ENCODE measurements around the gene RUNX2. TPM values are rescaled to one million over a fixed set of nuclear protein-coding genes. Genes with fewer than 3 reads are reported as not detected.
A peak's percentile ranks its signal among the peaks of the same experiment; 100 is the strongest.

RUNX2 gene
- total and polyA plus RNA-seq, 2 experiments from 2014 or later, result 4.4 to 5.2 TPM

DNA sequence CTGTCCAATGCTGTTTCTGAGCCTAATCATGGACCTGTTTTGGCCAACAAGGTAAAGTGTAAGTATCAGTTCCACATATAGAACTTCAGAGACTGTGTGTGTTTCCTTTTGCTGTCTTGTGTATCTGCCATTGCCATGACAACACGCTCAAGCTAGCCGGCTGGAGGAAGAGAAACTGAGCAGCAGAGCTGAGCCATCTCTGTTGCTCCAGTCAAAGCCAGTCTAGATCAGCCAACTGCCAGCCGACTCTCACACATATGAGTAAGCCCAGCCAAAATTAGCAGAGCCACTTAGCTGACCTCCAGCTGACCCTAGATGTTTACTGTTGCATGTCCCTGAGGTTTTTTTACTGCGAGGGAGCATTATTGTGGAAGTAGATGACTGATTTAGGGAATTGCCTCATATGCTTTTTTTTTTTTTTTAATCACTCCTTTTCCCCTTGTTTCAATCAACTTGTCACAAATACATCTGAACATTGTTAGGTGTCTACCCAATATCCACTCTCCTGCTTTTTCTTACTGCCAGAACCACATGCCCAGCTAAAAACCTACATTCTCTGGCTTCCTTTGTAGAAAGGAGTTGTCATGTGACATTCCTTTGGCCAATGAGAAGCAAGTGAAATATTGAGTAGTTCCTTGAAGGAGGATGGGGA lies 353.9 kb downstream of the RUNX2 start:
- no peaks in the 10 kb centered on the region for H3K4me1 ChIP-seq (ENCODE audit: insufficient read depth)
- H3K4me2 ChIP-seq (ENCODE audit: unreplicated experiment), result no peak overlapping the region
- no peaks in the 10 kb centered on the region for H4K20me1 ChIP-seq (ENCODE audit: insufficient read depth)
- H3K27me3 ChIP-seq (replicated peaks; ENCODE audit: insufficient read depth), result no peaks in the 10 kb centered on the region
- 0 out of 2 replicates have a peak, but pooled peaks cover 5% of the 10 kb centered on the region for H3F3A ChIP-seq (ENCODE audit: insufficient read depth)
- peaks cover 3% of the 10 kb centered on the region for H3K9me3 ChIP-seq (ENCODE audit: low read depth)
- H3K79me2 ChIP-seq (ENCODE audit: insufficient read depth), result no peaks in the 10 kb centered on the region
- 17 to 27% methylated on average over 4 of the region's 4 CpGs for WGBS, 2 experiments (ENCODE audit: low coverage in 1 of 2, low lambda C conversion rate in 2 of 2, missing lambda C conversion rate in 2 of 2)
- no peaks in the 10 kb centered on the region for H3K36me3 ChIP-seq (ENCODE audit: low read depth)
- H3K4me3 ChIP-seq, result no peak overlapping the region
- no peak overlapping the region for H3K27ac ChIP-seq
- H3K9ac ChIP-seq, result no peak overlapping the region
- peak; percentile 48 for DNase-seq
- H2AFZ ChIP-seq, result no peak overlapping the region
- no peaks in the 10 kb centered on the region for H3K9me2 ChIP-seq (ENCODE audit: insufficient read depth)
- in situ Hi-C loops (cut with MboI), result no loop called here
- no peak for TF ChIP-seq EZH2phosphoT487 (IDR thresholded peaks at IDR 0.05; ENCODE audit: insufficient read depth, low read depth)

DNA sequence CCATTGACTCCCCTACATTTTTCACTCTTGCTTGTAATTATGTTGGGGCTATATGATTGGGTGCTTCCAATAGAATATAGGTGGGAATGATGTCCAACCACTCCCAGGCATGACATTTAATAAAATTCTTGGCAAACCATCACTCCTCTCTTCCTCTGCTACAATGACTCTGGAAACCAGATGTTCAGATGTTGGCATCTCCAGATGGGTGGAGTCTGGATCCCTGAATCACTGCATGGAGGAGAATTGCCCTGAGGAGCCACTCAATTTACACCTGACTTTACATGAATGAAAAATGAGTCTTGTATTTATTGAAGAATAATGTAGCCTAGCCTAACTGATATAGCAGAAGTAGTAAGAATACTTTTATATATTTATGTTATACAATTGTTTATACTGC lies 356.3 kb downstream of the RUNX2 start:
- no peak overlapping the region for H3K27ac ChIP-seq
- no peaks in the 10 kb centered on the region for H4K20me1 ChIP-seq (ENCODE audit: insufficient read depth)
- H3K9me3 ChIP-seq (ENCODE audit: low read depth), result peaks cover 3% of the 10 kb centered on the region
- H3K4me2 ChIP-seq (ENCODE audit: unreplicated experiment), result no peak overlapping the region
- no peak for DNase-seq
- no peaks in the 10 kb centered on the region for H3K27me3 ChIP-seq (replicated peaks; ENCODE audit: insufficient read depth)
- no peaks in the 10 kb centered on the region for H3K79me2 ChIP-seq (ENCODE audit: insufficient read depth)
- in situ Hi-C loops (cut with MboI), result no loop called here
- H2AFZ ChIP-seq, result no peak overlapping the region
- no peaks in the 10 kb centered on the region for H3K36me3 ChIP-seq (ENCODE audit: low read depth)
- H3F3A ChIP-seq (ENCODE audit: insufficient read depth), result no peaks in the 10 kb centered on the region
- no peaks in the 10 kb centered on the region for H3K4me1 ChIP-seq (ENCODE audit: insufficient read depth)
- H3K9ac ChIP-seq, result no peak overlapping the region
- TF ChIP-seq EZH2 (IDR thresholded peaks at IDR 0.05; ENCODE audit: insufficient read depth, poor library complexity, severe bottlenecking), result no peak
- no peak for TF ChIP-seq EZH2phosphoT487 (IDR thresholded peaks at IDR 0.05; ENCODE audit: insufficient read depth, low read depth)
- no peaks in the 10 kb centered on the region for H3K9me2 ChIP-seq (ENCODE audit: insufficient read depth)
- H3K4me3 ChIP-seq, result no peak overlapping the region

DNA sequence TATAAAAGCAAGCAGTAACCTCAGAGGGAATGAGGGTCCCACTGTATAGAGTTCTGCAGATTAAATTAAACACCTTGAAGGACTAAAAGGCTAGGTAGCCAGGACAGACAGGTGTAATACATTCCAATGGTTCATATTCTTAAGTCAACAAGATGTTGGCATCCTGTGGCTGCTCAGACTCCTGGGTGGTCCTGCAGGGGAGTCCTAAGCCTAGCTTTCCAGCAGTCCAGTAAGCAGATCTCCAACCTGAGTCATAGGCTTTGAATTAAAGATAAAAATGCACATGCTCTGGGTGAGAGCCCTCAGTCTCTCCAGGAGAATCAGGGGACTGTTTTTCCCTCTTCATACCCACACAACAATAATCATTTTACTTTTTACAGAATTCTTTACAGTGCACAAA lies 356.9 kb downstream of the RUNX2 start:
- no peaks in the 10 kb centered on the region for H3F3A ChIP-seq (ENCODE audit: insufficient read depth)
- no peak overlapping the region for H3K4me3 ChIP-seq
- H3K27ac ChIP-seq, result no peak overlapping the region
- no peaks in the 10 kb centered on the region for H3K79me2 ChIP-seq (ENCODE audit: insufficient read depth)
- H4K20me1 ChIP-seq (ENCODE audit: insufficient read depth), result no peaks in the 10 kb centered on the region
- DNase-seq, result no peak
- no peak overlapping the region for H3K9ac ChIP-seq
- H2AFZ ChIP-seq, result no peak overlapping the region
- H3K4me1 ChIP-seq (ENCODE audit: insufficient read depth), result no peaks in the 10 kb centered on the region
- peaks cover 3% of the 10 kb centered on the region for H3K9me3 ChIP-seq (ENCODE audit: low read depth)
- in situ Hi-C loops (cut with MboI), result no loop called here
- no peaks in the 10 kb centered on the region for H3K9me2 ChIP-seq (ENCODE audit: insufficient read depth)
- no peaks in the 10 kb centered on the region for H3K36me3 ChIP-seq (ENCODE audit: low read depth)
- TF ChIP-seq EZH2 (IDR thresholded peaks at IDR 0.05; ENCODE audit: insufficient read depth, poor library complexity, severe bottlenecking) (no peak), EZH2phosphoT487 (IDR thresholded peaks at IDR 0.05; ENCODE audit: insufficient read depth, low read depth) (no peak)
- no peaks in the 10 kb centered on the region for H3K27me3 ChIP-seq (replicated peaks; ENCODE audit: insufficient read depth)
- H3K4me2 ChIP-seq (ENCODE audit: unreplicated experiment), result no peak overlapping the region

DNA sequence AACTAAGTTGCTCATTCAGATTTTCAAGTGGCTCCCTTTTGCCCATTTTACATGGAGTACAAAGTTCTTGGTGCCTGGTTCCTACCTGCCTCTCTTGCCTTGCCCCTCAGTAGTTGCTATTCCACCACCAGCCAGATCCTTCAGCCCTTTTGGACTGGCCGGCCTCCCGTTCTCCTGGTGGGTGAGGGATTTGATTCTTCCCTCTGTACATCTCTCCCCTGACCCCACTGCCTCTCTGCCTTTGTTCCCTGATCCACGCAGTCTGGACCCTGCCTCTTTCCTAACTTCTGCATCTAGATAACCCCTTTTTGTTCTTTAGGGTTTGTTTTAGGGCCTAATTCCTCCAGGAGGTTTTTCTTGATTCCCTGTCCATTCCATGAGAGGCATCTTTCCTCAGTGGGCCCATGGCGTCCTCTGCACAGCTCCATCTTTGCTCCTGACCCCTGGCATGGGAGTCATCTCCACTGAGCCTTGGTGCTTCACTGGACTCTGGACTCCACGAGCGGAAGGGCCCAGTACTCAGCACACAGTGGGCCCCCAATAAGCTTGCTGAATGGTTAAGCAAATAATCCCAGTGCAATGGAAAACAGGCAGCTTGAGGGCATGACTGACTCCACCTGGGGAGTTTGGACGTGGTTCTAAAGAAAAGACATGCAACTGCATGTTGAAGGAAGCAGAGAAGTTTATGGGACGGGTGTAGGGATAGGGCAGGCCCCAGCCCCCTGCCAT lies 358.9 kb downstream of the RUNX2 start:
- no peak overlapping the region for H3K4me2 ChIP-seq (ENCODE audit: unreplicated experiment)
- H3K4me3 ChIP-seq, result no peak overlapping the region
- no peak overlapping the region for H3K9ac ChIP-seq
- WGBS, 2 experiments (ENCODE audit: low coverage in 1 of 2, low lambda C conversion rate in 2 of 2, missing lambda C conversion rate in 2 of 2), result 90 to 97% methylated on average over 8 of the region's 8 CpGs
- TF ChIP-seq EZH2 (IDR thresholded peaks at IDR 0.05; ENCODE audit: insufficient read depth, poor library complexity, severe bottlenecking), result no peak
- TF ChIP-seq EZH2phosphoT487 (IDR thresholded peaks at IDR 0.05; ENCODE audit: insufficient read depth, low read depth), result no peak
- no peaks in the 10 kb centered on the region for H3K27me3 ChIP-seq (replicated peaks; ENCODE audit: insufficient read depth)
- H3K9me3 ChIP-seq (ENCODE audit: low read depth), result no peaks in the 10 kb centered on the region
- H3K4me1 ChIP-seq (ENCODE audit: insufficient read depth), result peaks cover 15% of the 10 kb centered on the region
- no peak for DNase-seq
- peaks cover 9% of the 10 kb centered on the region; the same call in 1 of the 2 replicates for H3F3A ChIP-seq (ENCODE audit: insufficient read depth)
- H3K9me2 ChIP-seq (ENCODE audit: insufficient read depth), result no peaks in the 10 kb centered on the region
- H2AFZ ChIP-seq, result no peak overlapping the region
- H3K36me3 ChIP-seq (ENCODE audit: low read depth), result no peaks in the 10 kb centered on the region
- H3K27ac ChIP-seq, result no peak overlapping the region
- no peaks in the 10 kb centered on the region for H3K79me2 ChIP-seq (ENCODE audit: insufficient read depth)
- in situ Hi-C loops (cut with MboI), result no loop called here
- no peaks in the 10 kb centered on the region for H4K20me1 ChIP-seq (ENCODE audit: insufficient read depth)
